ENCODE measurements around the gene IL21R.

GRCh38 chr16:27381236-27381635, 20.7 kb upstream of the IL21R start:
- TF ChIP-seq POU2F2 (IDR thresholded peaks at IDR 0.05; ENCODE audit: low read depth, low read length) (no peak), TAF1 (IDR thresholded peaks at IDR 0.05; ENCODE audit: low read depth, low read length) (no peak), POLR2A (IDR thresholded peaks at IDR 0.05; ENCODE audit: low read depth, low read length) (no peak)

All from GM12891 (cell line).